ENCODE measurements around the gene EGFL7.

The EGFL7 gene

DNA sequence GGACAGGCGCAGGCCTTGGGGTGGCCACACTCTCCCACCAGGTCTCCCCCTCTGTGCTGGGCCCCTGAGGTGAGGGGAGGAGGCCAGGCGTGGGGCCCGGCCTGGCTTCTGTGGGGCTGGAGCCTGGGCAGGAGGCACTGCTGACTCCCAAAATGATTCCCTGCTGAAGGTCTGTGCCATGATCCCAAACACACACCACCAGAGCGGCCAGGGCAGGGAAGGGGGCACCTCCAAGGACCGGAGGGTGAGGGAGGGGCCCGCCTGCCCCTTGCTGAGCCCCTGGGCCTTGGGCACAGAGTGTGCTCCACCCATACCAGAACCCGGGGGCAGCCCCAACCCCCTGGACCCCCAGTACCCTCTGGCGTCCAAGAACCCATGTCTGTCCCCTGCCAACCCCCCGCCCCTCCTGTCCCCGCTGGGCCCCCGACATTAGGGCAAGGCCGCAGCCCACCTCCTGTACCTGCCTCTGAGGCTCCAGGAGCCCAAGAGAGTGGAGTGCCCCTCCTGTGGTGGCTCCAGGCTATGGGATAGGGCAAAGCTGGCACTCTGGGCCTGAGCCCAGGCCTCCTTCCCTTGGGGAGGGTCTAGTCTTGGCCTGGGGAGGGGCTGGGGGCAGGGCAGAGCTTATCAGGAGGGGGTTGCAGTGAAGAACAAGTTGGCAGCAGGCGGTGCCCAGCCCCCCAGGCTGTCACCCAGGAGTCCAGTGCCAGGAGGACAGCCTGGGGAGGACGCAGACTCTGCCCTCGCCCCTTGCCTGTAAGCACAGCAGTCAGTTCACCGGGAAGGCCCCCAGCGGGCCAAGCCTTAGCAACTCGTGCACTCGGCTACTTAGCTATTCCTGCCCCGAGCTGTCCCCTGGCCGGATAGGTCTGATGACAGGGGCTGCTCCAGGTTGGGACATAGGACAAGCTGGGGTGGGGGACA, 2.6 kb upstream of the EGFL7 start:
- DNase-seq (ENCODE audit: low read depth in 2 of 2): no peak

DNA sequence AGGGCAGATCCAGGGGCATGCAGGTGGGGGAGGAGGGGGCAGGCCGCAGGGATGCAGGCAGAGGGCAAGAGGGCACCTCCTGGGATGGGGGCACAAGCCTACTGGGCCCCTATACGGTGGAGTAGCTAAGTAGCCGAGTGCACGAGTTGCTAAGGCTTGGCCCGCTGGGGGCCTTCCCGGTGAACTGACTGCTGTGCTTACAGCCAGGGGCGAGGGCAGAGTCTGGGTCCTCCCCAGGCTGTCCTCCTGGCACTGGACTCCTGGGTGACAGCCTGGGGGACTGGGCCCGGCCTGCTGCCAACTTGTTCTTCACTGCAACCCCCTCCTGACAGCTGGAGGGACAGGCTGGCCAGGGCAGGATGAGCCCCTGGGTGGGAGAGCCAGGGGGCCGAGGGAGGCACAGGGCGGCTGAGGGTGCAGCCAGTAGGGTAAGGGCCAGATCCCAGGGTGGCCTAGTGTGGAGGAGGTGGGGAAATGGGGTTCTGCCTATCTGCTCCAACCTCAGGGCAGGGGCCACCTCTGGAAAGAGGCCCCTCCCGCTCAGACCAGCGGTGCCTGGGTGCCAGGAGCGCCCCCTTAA, 1.7 kb upstream of the EGFL7 start:
- DNase-seq (ENCODE audit: low read depth in 2 of 2): no peak

DNA sequence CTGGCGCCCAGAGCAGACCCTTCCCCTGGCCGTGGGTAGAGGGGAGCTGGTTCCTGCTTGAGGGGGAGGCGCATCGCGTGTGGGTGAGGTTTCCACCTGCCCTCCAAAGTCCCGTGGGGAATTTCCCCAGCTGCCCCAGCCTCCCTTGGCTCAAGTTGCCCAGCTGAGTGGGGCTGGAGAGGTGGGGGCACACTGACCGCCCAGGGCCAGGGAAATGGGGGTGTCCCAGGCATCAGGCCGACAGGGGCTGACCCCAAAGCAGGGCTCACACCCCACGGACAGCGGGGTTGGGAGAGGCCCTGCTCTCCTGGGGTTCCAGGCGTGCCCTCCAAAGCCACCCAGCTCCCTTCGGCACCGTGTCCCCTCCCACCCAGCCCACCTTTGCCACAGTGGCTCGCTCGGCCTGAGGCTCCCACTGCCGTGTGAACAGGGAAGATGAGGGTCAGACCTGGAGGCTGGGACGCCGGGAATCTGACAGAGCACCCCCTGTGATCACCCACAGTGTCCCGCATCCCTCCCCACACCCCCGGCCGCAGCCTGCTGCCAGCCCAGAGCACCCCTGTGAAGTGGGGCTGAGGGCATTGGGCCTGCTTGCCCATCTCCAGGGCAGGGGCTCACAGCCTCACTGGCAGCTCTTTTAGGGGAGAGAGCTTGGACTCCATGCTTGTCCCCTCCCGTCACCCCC, 933 bp upstream of the EGFL7 start:
- no peak for DNase-seq (ENCODE audit: low read depth in 2 of 2)

DNA sequence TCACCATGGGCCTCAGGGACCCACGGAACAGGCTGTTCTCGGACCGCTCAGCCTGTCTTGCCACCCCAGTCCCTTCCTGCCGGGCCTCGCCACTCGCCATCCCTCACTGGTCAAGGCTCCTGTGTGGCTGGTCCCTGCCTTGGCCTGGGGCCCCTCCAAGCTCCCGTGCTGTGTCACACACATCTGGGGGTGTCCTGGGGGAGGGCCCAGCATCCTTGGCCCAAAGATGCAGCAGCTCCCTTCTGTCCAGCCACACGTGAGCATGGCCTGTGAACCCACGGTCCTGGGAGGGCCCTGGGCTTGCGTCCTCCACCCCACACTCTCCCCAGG, 425 bp upstream of the EGFL7 start:
- DNase-seq (ENCODE audit: low read depth in 2 of 2): no peak

DNA sequence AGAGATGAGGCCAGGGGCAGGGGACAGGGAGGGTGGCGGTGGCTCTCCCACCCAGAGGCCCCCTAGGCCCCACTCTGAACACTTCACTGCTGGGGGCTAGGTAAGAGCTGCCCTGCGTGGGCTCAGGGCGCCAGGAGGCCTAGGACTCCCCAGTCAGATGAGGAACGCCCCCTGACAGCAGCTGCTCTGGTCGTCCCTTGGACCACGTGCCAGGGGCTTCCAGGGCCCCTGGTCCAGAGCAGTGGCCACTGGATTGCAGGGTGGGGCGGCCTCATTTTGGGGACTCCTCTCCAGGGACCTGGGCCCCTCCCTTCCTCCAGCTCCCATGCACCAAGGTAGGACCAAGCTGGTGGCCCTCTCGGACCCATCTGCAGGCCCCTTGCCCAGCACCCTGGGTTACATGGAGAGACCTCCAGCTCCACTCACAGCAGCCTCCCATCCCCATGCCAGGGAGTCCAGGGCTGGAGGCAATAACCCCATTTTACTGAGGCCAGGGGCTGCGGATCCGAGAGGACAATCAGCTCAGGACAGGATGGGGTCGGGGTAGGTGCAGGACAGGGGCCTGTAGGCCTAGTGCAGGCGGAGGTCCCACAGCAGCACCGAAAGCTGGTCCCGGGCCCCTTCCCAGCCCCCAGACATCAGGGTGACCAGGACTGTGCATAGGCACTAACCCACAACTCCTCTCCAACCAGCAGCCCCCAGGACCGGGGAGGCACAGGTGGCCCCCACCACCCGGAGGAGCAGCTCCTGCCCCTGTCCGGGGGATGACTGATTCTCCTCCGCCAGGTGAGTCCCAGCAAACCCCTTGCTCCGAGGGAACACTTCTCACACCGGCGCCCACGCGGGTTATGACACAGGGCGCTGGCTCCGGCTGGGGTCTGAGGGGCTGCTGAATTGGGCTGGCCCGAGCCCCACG, 1.5 kb downstream of the EGFL7 start:
- no peak for DNase-seq (ENCODE audit: low read depth in 2 of 2)

DNA sequence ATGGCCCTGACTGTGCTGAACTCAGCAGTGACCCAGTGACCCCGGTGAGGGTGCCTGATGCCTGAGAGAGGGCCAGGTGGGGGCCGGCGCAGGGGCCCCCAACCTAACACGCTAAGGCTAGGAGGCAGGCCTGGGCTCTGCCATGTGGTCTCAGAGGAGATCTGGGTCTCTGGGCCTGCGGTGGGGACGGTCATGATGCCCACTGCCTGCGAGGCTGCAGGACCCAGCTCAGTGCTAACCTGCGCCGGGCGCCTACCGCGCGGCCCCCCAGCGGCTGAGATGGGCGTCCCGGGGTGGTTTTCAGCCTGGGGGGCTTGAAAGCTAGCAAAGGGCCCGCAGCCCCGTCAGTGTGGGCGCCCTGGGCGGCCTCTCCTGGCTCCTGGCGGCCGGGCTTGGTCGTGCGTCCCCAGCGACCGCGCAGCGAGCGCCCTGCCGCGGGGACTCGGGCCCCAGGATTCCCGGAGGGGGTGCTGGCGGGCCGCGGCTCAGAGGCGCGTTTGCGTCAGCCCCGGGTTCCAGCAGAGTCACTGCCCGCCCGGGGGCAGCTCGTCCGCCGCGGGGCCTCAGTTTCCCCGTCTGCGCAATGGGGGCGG, 2.5 kb downstream of the EGFL7 start:
- DNase-seq (ENCODE audit: low read depth in 2 of 2): no peak

DNA sequence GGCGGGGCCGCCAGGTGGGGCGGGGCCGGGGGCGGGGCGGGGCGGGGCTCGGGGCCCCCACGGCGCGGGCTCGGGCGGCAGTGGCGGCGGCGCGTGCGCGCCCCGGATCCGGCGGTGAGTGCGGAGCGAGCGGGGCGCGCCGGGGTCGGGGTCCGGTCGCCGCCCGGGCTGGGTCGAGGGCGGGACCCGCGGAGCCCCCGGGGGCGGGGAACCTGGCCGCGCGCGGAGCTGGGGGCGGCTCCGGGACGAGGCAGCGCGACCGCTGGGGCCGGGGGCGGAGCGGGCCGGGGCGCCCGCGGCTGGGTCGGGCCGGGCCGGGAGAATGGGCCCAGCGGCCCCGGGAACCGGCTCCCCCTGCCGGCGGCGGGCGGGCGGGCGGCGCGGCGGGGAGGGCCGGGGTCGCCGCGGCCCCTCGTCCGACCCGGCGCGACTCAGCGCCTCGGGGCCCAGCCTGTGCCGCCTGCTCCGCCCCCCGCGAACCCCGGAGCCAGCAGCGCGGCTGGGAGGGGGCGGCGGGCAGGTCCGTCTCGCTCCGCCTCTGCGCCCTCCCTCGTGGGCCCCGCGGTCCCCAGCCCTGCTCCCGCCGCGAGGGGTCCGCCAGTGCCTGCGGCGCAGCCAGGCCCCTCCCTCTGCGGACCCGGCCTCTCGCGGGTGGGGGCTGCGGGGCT, 3.1 kb downstream of the EGFL7 start:
- DNase-seq (ENCODE audit: low read depth in 2 of 2): no peak

DNA sequence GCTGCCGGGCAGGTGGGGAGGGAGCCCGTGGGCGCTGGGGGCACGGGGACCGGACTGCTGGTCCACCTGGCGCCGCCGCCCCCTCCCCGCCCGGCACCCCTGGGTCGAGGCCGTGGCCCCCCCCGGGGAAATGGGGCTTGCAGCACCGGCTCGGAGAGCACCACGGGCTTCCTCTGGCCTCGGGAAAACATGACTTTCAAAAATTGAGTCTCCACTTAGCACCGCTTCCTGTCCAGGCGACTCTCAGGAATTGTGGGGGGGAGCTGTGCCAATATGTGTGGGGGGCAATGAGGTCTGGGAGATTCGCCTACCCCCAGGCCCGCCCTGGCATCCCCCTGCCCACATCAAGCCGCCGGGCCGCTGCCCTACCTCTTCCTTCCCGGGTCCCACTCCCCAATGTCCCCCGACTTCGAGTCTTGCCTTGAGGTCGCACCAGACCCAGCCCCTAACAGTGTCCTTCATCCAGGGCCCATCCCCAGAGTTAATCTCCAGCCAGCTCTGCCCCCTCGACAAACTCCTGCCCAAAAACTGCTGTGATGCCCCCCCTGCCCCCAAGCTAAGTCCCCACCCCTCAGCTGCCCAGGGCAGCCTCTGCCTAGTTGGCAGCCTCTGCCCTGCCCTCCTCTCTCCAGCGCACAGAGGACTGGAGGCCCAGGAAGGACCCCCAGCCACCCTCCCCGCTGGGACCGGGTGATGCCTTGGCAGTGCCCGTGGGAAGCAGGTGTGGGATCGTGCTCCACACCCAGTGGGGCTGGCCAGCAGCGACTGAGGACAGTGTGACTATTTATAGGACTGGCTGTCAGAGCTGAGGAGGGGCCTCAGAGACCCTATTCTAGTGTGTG, 3.9 kb downstream of the EGFL7 start:
- no peak for DNase-seq (ENCODE audit: low read depth in 2 of 2)

DNA sequence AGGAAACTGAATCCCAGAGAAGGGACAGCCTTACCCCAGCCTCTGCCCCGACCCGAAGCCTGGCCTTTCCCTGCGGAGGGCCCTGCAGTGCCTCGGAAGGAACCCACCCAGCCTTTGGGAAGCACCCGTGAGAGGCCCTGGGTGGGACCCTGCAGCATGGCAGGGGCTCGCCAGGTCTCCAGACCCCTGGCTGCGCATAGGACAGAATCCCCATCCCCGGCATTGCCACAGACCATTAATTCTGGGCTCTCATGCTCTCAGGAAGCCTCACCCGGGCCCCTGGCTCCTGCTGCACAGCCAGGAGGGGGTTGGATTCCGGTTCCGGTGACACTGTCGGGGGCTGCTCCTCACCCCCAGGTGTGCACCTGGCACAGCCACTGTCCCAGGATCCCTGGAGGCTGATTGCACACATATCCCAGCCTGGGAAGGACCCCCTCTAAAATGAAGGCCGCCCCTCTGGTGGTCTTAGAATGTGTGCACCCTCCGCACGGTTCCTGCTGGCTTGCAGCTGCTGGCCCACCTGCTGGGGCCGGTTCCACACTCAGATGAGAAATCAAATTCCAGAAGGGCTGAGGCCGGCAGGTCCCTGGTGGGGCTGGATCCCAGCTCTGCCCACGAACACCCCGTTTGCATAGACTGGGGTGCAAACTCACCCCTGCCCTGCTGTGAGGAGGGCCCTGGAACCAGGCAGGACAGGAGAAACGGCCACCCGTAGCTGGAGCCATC, 4.7 kb downstream of the EGFL7 start:
- no peak for DNase-seq (ENCODE audit: low read depth in 2 of 2)

DNA sequence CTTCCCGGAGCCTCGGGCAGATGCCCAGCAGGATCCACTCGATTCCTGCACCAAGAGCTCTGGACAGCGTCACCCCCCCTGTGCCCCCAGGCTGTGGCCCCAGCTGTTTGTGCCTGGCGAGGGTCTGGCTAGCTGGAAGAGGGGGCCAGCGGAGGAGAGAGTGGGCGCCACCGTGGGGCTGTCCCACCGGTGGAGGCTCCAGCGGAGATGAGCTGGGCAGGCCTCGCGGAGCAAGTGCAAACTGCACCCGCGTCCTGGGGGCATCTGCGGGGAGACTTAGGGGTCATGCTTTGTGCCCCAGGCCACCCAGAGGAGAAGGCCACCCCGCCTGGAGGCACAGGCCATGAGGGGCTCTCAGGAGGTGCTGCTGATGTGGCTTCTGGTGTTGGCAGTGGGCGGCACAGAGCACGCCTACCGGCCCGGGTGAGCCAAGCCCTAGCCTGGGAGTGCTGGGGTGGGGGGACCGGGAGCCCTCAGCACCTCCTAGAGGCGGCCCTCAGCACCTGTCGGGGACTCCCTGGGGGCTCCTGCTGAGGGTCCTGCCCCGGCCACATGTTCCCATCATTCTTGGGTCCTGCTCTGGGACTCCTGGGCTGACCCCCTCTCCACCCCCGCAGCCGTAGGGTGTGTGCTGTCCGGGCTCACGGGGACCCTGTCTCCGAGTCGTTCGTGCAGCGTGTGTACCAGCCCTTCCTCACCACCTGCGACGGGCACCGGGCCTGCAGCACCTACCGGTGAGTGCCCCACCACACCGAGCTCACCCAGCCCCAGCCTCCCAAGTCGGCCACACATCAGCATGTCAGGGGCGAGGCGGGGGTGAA, 5.4 kb downstream of the EGFL7 start:
- no peak for DNase-seq (ENCODE audit: low read depth in 2 of 2)

DNA sequence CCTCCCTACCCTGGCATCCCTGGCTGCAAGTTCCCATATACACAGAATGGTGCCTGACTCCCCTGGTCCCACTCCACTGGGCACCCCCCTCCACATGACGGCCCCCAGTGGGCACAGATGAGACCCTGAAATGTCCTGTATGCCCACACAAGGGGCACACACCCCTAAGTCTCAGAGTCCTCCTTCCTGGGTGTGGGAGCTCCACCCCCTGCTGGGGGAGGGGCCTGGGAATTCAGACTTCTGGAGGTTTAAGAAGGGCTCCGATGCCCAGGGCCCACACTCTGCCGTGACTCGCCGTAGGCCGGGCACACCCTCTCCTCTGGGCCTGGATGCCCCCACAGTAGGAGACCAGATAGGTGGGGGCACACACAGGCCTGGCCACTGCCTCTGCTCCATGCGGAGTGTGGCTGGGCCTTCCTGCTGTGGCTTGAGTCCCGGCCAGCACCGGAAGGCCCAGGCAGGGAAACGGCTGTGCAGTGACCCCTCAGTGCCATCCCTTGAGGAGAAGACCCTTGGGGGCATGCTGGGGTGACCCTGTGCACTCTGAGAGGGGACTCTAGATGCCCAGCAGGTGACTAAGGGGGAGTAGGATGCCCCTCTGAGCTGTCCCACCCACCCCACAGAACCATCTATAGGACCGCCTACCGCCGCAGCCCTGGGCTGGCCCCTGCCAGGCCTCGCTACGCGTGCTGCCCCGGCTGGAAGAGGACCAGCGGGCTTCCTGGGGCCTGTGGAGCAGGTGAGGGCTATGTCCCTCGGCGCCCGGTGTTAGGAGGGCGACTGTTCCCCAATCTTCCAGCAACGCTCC, 6.5 kb downstream of the EGFL7 start:
- no peak for DNase-seq (ENCODE audit: low read depth in 2 of 2)

DNA sequence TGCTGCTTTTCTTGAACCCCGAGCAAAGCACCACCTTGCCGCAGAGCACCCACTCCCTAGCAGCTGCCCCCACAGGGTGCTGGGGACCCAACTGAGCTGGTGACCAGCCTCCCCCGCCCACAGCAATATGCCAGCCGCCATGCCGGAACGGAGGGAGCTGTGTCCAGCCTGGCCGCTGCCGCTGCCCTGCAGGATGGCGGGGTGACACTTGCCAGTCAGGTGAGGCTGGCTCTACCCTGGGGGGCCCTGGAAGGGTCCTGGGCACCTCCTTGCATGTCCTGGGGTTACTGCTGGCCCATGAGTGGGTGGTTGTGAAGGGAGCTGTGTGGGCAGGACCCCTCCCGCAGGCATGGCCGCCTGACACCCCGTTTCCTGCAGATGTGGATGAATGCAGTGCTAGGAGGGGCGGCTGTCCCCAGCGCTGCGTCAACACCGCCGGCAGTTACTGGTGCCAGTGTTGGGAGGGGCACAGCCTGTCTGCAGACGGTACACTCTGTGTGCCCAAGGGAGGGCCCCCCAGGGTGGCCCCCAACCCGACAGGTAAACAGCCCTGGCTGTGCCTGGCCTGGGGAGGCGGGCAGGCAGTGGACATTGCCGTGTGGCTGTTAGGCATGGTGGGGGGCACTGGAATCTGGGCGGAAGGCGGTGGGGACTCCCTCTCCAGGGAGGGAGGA, 7.2 kb downstream of the EGFL7 start:
- no peak for DNase-seq (ENCODE audit: low read depth in 2 of 2)

DNA sequence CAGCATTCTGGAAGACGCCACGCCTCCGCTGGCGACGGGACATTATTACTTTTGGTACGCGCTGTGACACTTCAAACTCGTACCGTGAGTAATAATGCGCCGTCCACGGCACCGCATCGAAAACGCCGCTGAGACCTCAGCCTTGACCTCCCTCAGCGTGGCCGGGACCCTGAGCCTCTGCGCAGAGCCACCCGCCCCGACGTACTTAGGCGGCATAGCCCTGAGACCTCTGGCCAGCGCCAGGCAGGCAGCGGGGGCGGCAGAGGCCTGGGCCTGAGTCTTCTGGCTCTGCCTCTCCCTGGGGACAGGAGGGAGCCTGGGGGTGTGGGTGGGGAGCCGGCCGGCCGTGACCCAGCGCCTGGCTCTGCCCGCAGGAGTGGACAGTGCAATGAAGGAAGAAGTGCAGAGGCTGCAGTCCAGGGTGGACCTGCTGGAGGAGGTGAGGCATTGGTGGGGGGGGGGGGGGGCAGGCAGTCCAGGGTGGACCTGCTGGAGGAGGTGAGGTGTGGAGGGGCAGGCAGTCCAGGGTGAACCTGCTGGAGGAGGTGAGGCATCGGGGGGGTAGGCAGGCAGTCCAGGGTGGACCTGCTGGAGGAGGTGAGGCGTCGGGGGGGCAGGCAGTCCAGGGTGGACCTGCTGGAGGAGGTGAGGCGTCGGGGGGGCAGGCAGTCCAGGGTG, 8.0 kb downstream of the EGFL7 start:
- no peak for DNase-seq (ENCODE audit: low read depth in 2 of 2)

DNA sequence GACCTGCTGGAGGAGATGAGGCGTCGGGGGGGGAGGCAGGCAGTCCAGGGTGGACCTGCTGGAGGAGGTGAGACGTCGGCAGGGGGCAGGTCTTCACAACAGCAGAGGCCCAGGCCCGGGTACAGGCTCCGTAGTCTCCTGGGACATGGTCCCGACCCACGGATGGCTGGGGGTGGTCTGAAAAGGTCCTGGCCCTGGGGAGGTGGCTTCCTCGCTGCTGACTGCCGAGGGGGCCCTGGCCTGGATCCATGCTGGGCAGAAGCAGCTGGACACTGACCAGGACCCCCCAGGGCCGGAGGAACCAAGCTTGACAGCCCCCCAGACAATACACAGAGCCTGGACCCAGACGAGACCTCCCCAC, 8.5 kb downstream of the EGFL7 start:
- no peak for DNase-seq (ENCODE audit: low read depth in 2 of 2)

DNA sequence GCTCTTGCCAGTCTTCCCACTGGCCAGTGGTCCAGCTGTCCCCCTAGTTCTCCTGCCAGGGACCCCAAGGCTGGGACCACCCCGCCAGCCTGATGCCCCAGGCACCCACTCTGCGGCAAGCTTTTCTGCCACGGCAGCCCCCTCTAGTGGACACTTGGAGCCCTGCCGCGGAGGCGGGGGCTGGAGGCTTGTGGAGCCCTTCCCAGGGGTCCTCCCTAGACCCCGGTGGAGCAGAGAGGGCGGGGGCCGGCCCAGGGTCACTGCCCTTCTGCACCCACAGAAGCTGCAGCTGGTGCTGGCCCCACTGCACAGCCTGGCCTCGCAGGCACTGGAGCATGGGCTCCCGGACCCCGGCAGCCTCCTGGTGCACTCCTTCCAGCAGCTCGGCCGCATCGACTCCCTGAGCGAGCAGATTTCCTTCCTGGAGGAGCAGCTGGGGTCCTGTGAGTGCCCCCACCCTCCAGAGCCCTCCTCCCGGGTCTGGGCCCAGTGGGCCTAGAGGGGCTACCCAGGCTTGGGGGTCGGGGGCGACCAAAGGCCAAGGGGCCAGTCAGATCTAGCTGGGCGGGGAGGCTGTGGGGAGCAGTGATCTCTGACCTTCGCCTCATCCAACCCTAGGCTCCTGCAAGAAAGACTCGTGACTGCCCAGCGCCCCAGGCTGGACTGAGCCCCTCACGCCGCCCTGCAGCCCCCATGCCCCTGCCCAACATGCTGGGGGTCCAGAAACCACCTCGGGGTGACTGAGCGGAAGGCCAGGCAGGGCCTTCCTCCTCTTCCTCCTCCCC, 9.1 kb downstream of the EGFL7 start:
- peak in 1 of 2 donors; percentile 24 for DNase-seq (ENCODE audit: low read depth in 2 of 2)
